ENCODE data around the gene DVL3. TPM values are rescaled to one million over a fixed set of nuclear protein-coding genes. Genes with fewer than 3 reads are reported as not detected.

DVL3 gene
- total and polyA plus RNA-seq, 2 donors (not counting 1 experiment from before 2014, with no cell fraction given): 42.7 to 92.0 TPM

- POLR2A ChIA-PET: interaction anchor here (0.6 to 0.7 kb wide), 2 partner anchors 8 to 53 kb away, joined by 3 to 11 read pairs; no protein-coding TSS in a partner anchor
- TF ChIP-seq EZH2 (IDR thresholded peaks at IDR 0.05; ENCODE audit: borderline replicate concordance, insufficient read depth, low read depth, low read length, poor library complexity, severe bottlenecking) (no peak), CTCF (IDR thresholded peaks at IDR 0.05) (no peak)
- H3K9me3 ChIP-seq (ENCODE audit: control extremely low read depth in 1 of 3, control insufficient read depth in 2 of 3, insufficient read depth in 1 of 3, low read length in 2 of 3): no peaks in the 10 kb centered on the region
- H3K27me3 ChIP-seq (replicated peaks in 1 of 4; ENCODE audit: control extremely low read depth in 1 of 4, control insufficient read depth in 3 of 4, insufficient read depth in 4 of 4, low read length in 3 of 4): no peaks in the 10 kb centered on the region
- H4K20me1 ChIP-seq (ENCODE audit: control insufficient read depth, insufficient read depth, low read length, poor library complexity, severe bottlenecking): no peaks in the 10 kb centered on the region
- peaks cover 15 to 19% of the 10 kb centered on the region in 2 donors for H3K4me1 ChIP-seq (ENCODE audit: control insufficient read depth in 2 of 2, insufficient read depth in 2 of 2, low read length in 2 of 2)
- H3K9me3 Mint-ChIP-seq (ENCODE audit: insufficient read depth): no peaks in the 10 kb centered on the region
- CTCF ChIA-PET: interaction anchor here (1.2 to 1.6 kb wide), 3 partner anchors 115 to 248 kb away, joined by 3 to 5 read pairs (median 3); partner anchors contain the start of gene PARL
- H3K27ac ChIP-seq (ENCODE audit: low read length in 2 of 2): no peak overlapping the region
- no peak overlapping the region for H2AFZ ChIP-seq (ENCODE audit: insufficient read depth, low read depth, low read length, poor library complexity, severe bottlenecking)
- no peak overlapping the region for H3K4me3 ChIP-seq (ENCODE audit: control extremely low read depth in 1 of 5, extremely low read depth in 1 of 5, insufficient read depth in 1 of 5, low read depth in 2 of 5, low read length in 4 of 5)
- no peak overlapping the region for H3K27ac Mint-ChIP-seq
- H3K36me3 ChIP-seq (replicated peaks in 1 of 2; ENCODE audit: control extremely low read depth in 1 of 2, control insufficient read depth in 1 of 2, extremely low read depth in 1 of 2, insufficient read depth in 2 of 2, low read length in 1 of 2): no peaks in the 10 kb centered on the region
- no peak overlapping the region for H3K9ac ChIP-seq (ENCODE audit: low read length)
- no peak overlapping the region for H3K4me2 ChIP-seq (replicated peaks; ENCODE audit: low read depth, low read length, poor library complexity, severe bottlenecking)
- intact Hi-C loops (cut with micrococcal nuclease): no loop called here
- H3K79me2 ChIP-seq (ENCODE audit: control insufficient read depth, insufficient read depth, low read length): peaks cover 29% of the 10 kb centered on the region
- WGBS (ENCODE audit: insufficient coverage): no CpG with 5 or more reads among the region's 4 CpGs
- H3K27me3 Mint-ChIP-seq: peaks cover 3% of the 10 kb centered on the region
- ATAC-seq (ENCODE audit: low read depth): no peak
- no peak for DNase-seq
- H3K4me3 Mint-ChIP-seq: no peak overlapping the region
- peaks cover 36% of the 10 kb centered on the region for H3K4me1 Mint-ChIP-seq
Measured at GRCh38 chr3:184132945-184133344, 22.2 kb upstream of the DVL3 start.
